Osteocyte (in vitro differentiated cells): ENCODE measurements around the gene ZNF689. TPM values are rescaled to one million over a fixed set of nuclear protein-coding genes. Genes with fewer than 3 reads are reported as not detected.

Experiments
- total RNA-seq: library from RNA; stranded (reverse); gene quantifications from 2 replicates; pipeline ENCODE4 v1.2.1, GENCODE V29; 2021

The ZNF689 gene
- total RNA-seq, 1 donor from 2014 or later: 8.8 TPM

Other genes starting within 250 kb of the ZNF689 start
- gene TBC1D10B, start 239.9 kb downstream of the ZNF689 start, total RNA-seq: 47.0 and 49.0 TPM in 2 replicates
- not detected in 2 replicates for gene MYL11, start 235.6 kb downstream of the ZNF689 start, total RNA-seq
- gene SEPTIN1, start 227.8 kb downstream of the ZNF689 start, total RNA-seq: 1.5 and 2.0 TPM in 2 replicates
- 12.7 and 13.2 TPM in 2 replicates for gene ZNF48, start 215.0 kb downstream of the ZNF689 start, total RNA-seq
- gene ZNF771, start 202.8 kb downstream of the ZNF689 start, total RNA-seq: 12.6 and 12.7 TPM in 2 replicates
- gene DCTPP1, start 180.4 kb downstream of the ZNF689 start, total RNA-seq: 26.8 and 30.3 TPM in 2 replicates
- gene SEPHS2, start 164.5 kb downstream of the ZNF689 start, total RNA-seq: 41.2 and 42.5 TPM in 2 replicates
- not detected in 2 replicates for gene ITGAL, start 137.6 kb downstream of the ZNF689 start, total RNA-seq
- 36.4 and 37.1 TPM in 2 replicates for gene ZNF768, start 83.8 kb downstream of the ZNF689 start, total RNA-seq
- gene ZNF747, start 75.5 kb downstream of the ZNF689 start, total RNA-seq: 4.3 and 4.8 TPM in 2 replicates
- gene ZNF764, start 52.0 kb downstream of the ZNF689 start, total RNA-seq: 10.1 and 12.1 TPM in 2 replicates
- 10.9 and 11.3 TPM in 2 replicates for gene ZNF688, start 38.7 kb downstream of the ZNF689 start, total RNA-seq
- 14.8 and 19.8 TPM in 2 replicates for gene ZNF785, start 24.7 kb downstream of the ZNF689 start, total RNA-seq
- gene PRR14, start 40.6 kb upstream of the ZNF689 start, total RNA-seq: 44.7 and 52.0 TPM in 2 replicates
- 66.5 and 67.4 TPM in 2 replicates for gene FBRS, start 48.0 kb upstream of the ZNF689 start, total RNA-seq
- 69.2 and 73.5 TPM in 2 replicates for gene SRCAP, start 88.8 kb upstream of the ZNF689 start, total RNA-seq
- 28.6 and 31.1 TPM in 2 replicates for gene PHKG2, start 138.0 kb upstream of the ZNF689 start, total RNA-seq
- gene CFAP119, start 151.7 kb upstream of the ZNF689 start, total RNA-seq: 5.0 and 9.7 TPM in 2 replicates
- 116 and 118 TPM in 2 replicates for gene RNF40, start 151.9 kb upstream of the ZNF689 start, total RNA-seq
- gene ZNF629, start 176.8 kb upstream of the ZNF689 start, total RNA-seq: 26.7 and 27.2 TPM in 2 replicates